Testis (tissue), 3 donors: ENCODE data around the gene PPP1R15A. TPM values are rescaled to one million over a fixed set of nuclear protein-coding genes. Genes with fewer than 3 reads are reported as not detected.
"Not testable (repeated sequence)": the region's sequence is repeated elsewhere in the genome, so short reads cannot be mapped to it uniquely, and the experiment has no call there.

Experiments used
- DNase-seq: peaks from one replicate; pipeline ENCODE4 v3.0.0-alpha.2; 2019
- H3K27ac ChIP-seq, 2 donors: fragments of 200-600 bp; sonication (generic); one replicate each; pipeline ENCODE4 v1.5.1; 2019
- H3K27me3 ChIP-seq: fragments of 200-600 bp; sonication (generic); one replicate; pipeline ENCODE4 v1.5.1; 2019
- H3K36me3 ChIP-seq: fragments of 200-600 bp; sonication (generic); one replicate; pipeline ENCODE4 v1.5.1; 2017; ENCODE audit warnings: low read depth; ENCODE audit errors: missing control alignments
- H3K4me1 ChIP-seq: fragments of 200-600 bp; sonication (generic); one replicate; pipeline ENCODE4 v1.5.1; 2019
- H3K4me3 ChIP-seq, 2 donors: fragments of 200-600 bp; sonication (generic); one replicate each; pipeline ENCODE4 v1.5.1; 2017 to 2019
- H3K9me3 ChIP-seq: fragments of 200-600 bp; sonication (generic); one replicate; pipeline ENCODE4 v1.5.1; 2017
- CTCF ChIP-seq, 3 experiments: fragments of 450-650 bp in 2 of 3; fragments of 200-600 bp in 1 of 3; sonication (generic) in 1 of 3; IDR thresholded peaks; one replicate each; pipeline ENCODE4 v1.5.1; 2016 to 2019; ENCODE audit warnings: antibody characterized with exemption in 3 of 3, mild to moderate bottlenecking in 2 of 3, moderate library complexity in 1 of 3
- POLR2A ChIP-seq: fragments of 450-650 bp; IDR thresholded peaks from one replicate; pipeline ENCODE4 v1.6.1; 2017; ENCODE audit warnings: antibody characterized with exemption, mild to moderate bottlenecking, moderate library complexity
- WGBS, 2 donors: methylation state at CpG; one replicate each; pipeline ENCODE4 v1.1.5; 2018; 5-methylcytosine and 5-hydroxymethylcytosine counted together
- intact Hi-C: fragments of 100-400 bp; cut with DNase I; formaldehyde crosslinking; loops from one replicate; pipeline ENCODE4 v1.15.1; 2023; ENCODE audit warnings: low total_unique reads
- polyA plus RNA-seq: library from polyadenylated mRNA; stranded (reverse); fragments of 350-450 nt; fragmentation: Illumina TruSeq; extraction: RNeasy Lipid Tissue Mini Kit (QIAGEN cat#74804); gene quantifications from one replicate; pipeline ENCODE4 v1.2.3, GENCODE V29; 2014; ENCODE audit warnings: low read depth, low replicate concordance; ENCODE audit not compliant: insufficient read depth
- total RNA-seq, 2 donors: library from RNA; depleted of rRNA; stranded (reverse); fragments of >200 nt; gene quantifications; one replicate each; pipeline ENCODE4 v1.2.3, GENCODE V29; 2016

The PPP1R15A gene
- total and polyA plus RNA-seq, 3 donors from 2014 or later = 37.2 to 48.3 (median 40.9) TPM

- no peaks in the 10 kb centered on the region for H3K36me3 ChIP-seq
- 91 to 95% methylated on average over 7 of the region's 7 CpGs for WGBS, 2 donors
- TF ChIP-seq POLR2A (no peak), CTCF (IDR thresholded peaks at IDR 0.05) (no peak)
These were observed 11.5 kb downstream of the PPP1R15A start for GRCh38 chr19:48883726-48884125.

GRCh38 chr19:48887861-48888612 lies 15.8 kb downstream of the PPP1R15A start:
- TF ChIP-seq CTCF (IDR thresholded peaks at IDR 0.05) (no peak), POLR2A (no peak)
- intact Hi-C loops = no loop called here
- no peak for DNase-seq
- no peaks in the 10 kb centered on the region for H3K4me1 ChIP-seq
- no peaks in the 10 kb centered on the region for H3K36me3 ChIP-seq
- H3K27me3 ChIP-seq = no peaks in the 10 kb centered on the region
- 85 to 95% methylated on average over 14 to 21 of the region's 21 CpGs for WGBS, 2 donors
- no peak overlapping the region for H3K27ac ChIP-seq
- no peak overlapping the region for H3K4me3 ChIP-seq
- H3K9me3 ChIP-seq = no peaks in the 10 kb centered on the region

More at GRCh38 chr19:48883726-48884125, 11.5 kb downstream of the PPP1R15A start:
- intact Hi-C loops = no loop called here
- Histone ChIP-seq H3K4me1 (peaks cover 5% of the 10 kb centered on the region), H3K9me3 (no peaks in the 10 kb centered on the region), H3K4me3 (no peak overlapping the region), H3K27me3 (no peaks in the 10 kb centered on the region), H3K27ac (no peak overlapping the region)
- no peak for DNase-seq

- not testable (repeated sequence) for H3K4me3 ChIP-seq
- WGBS, 2 donors = 73 to 84% methylated on average over 3 of the region's 3 CpGs
These were observed 17.3 kb downstream of the PPP1R15A start for GRCh38 chr19:48889496-48889895.

GRCh38 chr19:48890551-48890950 lies 18.3 kb downstream of the PPP1R15A start:
- DNase-seq = no peak
- 80 to 90% methylated on average over 4 of the region's 4 CpGs for WGBS, 2 donors
- Histone ChIP-seq H3K4me3 (no peak overlapping the region), H3K27me3 (no peaks in the 10 kb centered on the region), H3K27ac (no peak overlapping the region), H3K9me3 (no peaks in the 10 kb centered on the region), H3K36me3 (no peaks in the 10 kb centered on the region), H3K4me1 (no peaks in the 10 kb centered on the region)
- TF ChIP-seq POLR2A = no peak
- TF ChIP-seq CTCF (IDR thresholded peaks at IDR 0.05) = no peak
- intact Hi-C loops = no loop called here

More at GRCh38 chr19:48889496-48889895, 17.3 kb downstream of the PPP1R15A start:
- H3K4me1 ChIP-seq, H3K9me3 ChIP-seq, H3K27ac ChIP-seq, H3K27me3 ChIP-seq, intact Hi-C loops, H3K36me3 ChIP-seq, DNase-seq: not testable (repeated sequence)

GRCh38 chr19:48895226-48895625 lies 23.0 kb downstream of the PPP1R15A start:
- 47 to 72% methylated on average over 11 to 21 of the region's 21 CpGs for WGBS, 2 donors
- no peak overlapping the region for H3K27ac ChIP-seq
- TF ChIP-seq POLR2A (no peak), CTCF (IDR thresholded peaks at IDR 0.05) (no peak)
- no peaks in the 10 kb centered on the region for H3K9me3 ChIP-seq
- no peaks in the 10 kb centered on the region for H3K27me3 ChIP-seq
- H3K4me1 ChIP-seq = no peaks in the 10 kb centered on the region
- DNase-seq = no peak
- no peaks in the 10 kb centered on the region for H3K36me3 ChIP-seq
- H3K4me3 ChIP-seq = peak overlapping the region in 1 of 2 donors; percentile 58
- intact Hi-C loops = no loop called here
